ENCODE results near the gene BAMBI. TPM values are rescaled to one million over a fixed set of nuclear protein-coding genes. Genes with fewer than 3 reads are reported as not detected.
"Not testable (repeated sequence)": the region's sequence is repeated elsewhere in the genome, so short reads cannot be mapped to it uniquely, and the experiment has no call there.

Gene BAMBI
- total RNA-seq, 2 experiments from 2014 or later = 0.18 to 0.27 TPM

- Mint-ChIP-seq H3K27me3 (peaks cover 5% of the 10 kb centered on the region), H3K36me3 (ENCODE audit: low read depth) (no peaks in the 10 kb centered on the region), H3K4me1 (ENCODE audit: low read depth) (no peaks in the 10 kb centered on the region), H3K27ac (no peak overlapping the region), H3K9me3 (no peaks in the 10 kb centered on the region), H3K4me3 (no peak overlapping the region)
- ChIA-PET CTCF (interaction anchor here (1.4 to 1.8 kb wide), 2 partner anchors 12 to 24 kb away, joined by 6 to 7 read pairs; no protein-coding TSS in a partner anchor), POLR2A (no interaction called here)
- TF ChIP-seq, protein P1, sequence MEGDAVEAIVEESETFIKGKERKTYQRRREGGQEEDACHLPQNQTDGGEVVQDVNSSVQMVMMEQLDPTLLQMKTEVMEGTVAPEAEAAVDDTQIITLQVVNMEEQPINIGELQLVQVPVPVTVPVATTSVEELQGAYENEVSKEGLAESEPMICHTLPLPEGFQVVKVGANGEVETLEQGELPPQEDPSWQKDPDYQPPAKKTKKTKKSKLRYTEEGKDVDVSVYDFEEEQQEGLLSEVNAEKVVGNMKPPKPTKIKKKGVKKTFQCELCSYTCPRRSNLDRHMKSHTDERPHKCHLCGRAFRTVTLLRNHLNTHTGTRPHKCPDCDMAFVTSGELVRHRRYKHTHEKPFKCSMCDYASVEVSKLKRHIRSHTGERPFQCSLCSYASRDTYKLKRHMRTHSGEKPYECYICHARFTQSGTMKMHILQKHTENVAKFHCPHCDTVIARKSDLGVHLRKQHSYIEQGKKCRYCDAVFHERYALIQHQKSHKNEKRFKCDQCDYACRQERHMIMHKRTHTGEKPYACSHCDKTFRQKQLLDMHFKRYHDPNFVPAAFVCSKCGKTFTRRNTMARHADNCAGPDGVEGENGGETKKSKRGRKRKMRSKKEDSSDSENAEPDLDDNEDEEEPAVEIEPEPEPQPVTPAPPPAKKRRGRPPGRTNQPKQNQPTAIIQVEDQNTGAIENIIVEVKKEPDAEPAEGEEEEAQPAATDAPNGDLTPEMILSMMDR (IDR thresholded peaks at IDR 0.05) = no peak
- intact Hi-C loops (cut with micrococcal nuclease) = no loop called here
- ATAC-seq = no peak
- no peak for DNase-seq
Measured at GRCh38 chr10:28652106-28652505, 25.2 kb upstream of the BAMBI start.

- CTCF ChIA-PET = interaction anchor here (1.4 to 1.8 kb wide), 3 partner anchors 11 to 24 kb away, joined by 5 to 7 read pairs (median 6); no protein-coding TSS in a partner anchor
- no peak overlapping the region for H3K4me3 Mint-ChIP-seq
- DNase-seq (no peak), ATAC-seq (no peak)
- H3K27ac Mint-ChIP-seq = no peak overlapping the region
- TF ChIP-seq, protein P1 (IDR thresholded peaks at IDR 0.05) = no peak
- no peaks in the 10 kb centered on the region for H3K36me3 Mint-ChIP-seq (ENCODE audit: low read depth)
- no peaks in the 10 kb centered on the region for H3K4me1 Mint-ChIP-seq (ENCODE audit: low read depth)
- no peaks in the 10 kb centered on the region for H3K9me3 Mint-ChIP-seq
- H3K27me3 Mint-ChIP-seq = peaks cover 6% of the 10 kb centered on the region
- intact Hi-C loops (cut with micrococcal nuclease) = no loop called here
- POLR2A ChIA-PET = no interaction called here
Measured at GRCh38 chr10:28652703-28653102, 24.6 kb upstream of the BAMBI start.

DNA sequence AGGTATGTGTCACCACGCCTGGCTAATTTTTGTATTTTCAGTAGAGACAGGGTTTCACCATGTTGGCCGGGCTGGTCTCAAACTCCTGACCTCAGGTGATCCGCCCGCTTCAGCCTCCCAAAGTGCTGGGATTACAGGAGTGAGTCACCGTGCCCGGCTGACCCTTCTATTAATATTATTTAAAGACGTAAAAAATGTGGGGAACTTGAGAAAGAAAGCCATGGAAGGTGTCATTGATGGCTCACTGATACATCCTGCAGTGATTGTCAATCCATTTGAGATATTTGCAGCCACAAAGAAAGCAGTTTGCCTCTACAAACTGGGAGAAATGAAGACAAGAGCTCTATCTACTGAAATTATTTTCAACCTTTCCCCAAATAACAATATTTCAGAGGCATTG is 18.5 kb upstream of the BAMBI start:
- POLR2A ChIA-PET; H3K9me3 Mint-ChIP-seq; H3K4me1 Mint-ChIP-seq (ENCODE audit: low read depth); CTCF ChIA-PET; H3K27ac Mint-ChIP-seq; ATAC-seq; H3K36me3 Mint-ChIP-seq (ENCODE audit: low read depth); DNase-seq; H3K27me3 Mint-ChIP-seq; intact Hi-C loops (cut with micrococcal nuclease); H3K4me3 Mint-ChIP-seq: not testable (repeated sequence)

GRCh38 chr10:28661035-28661434 is 16.3 kb upstream of the BAMBI start:
- ATAC-seq = no peak
- no peak overlapping the region for H3K27ac Mint-ChIP-seq
- ChIA-PET POLR2A (no interaction called here), CTCF (interaction anchor here (1.2 kb wide), 1 partner anchor 644 kb away, joined by 5 read pairs; no protein-coding TSS in a partner anchor)
- no peaks in the 10 kb centered on the region for H3K4me1 Mint-ChIP-seq (ENCODE audit: low read depth)
- H3K9me3 Mint-ChIP-seq = no peaks in the 10 kb centered on the region
- intact Hi-C loops (cut with micrococcal nuclease) = loop anchor here (5.0 kb wide), 1 partner anchor 331 kb away; no protein-coding TSS in a partner anchor
- no peaks in the 10 kb centered on the region for H3K36me3 Mint-ChIP-seq (ENCODE audit: low read depth)
- TF ChIP-seq, protein P1 (IDR thresholded peaks at IDR 0.05) = no peak
- DNase-seq = no peak
- peaks cover 12% of the 10 kb centered on the region for H3K27me3 Mint-ChIP-seq
- H3K4me3 Mint-ChIP-seq = no peak overlapping the region

GRCh38 chr10:28663576-28664368 is 13.5 kb upstream of the BAMBI start:
- DNase-seq = peak; percentile 76
- ATAC-seq = peak; percentile 79
- ChIA-PET CTCF (interaction anchor here (0.6 to 2.5 kb wide), 44 partner anchors 10 to 833 kb away, joined by 3 to 38 read pairs (median 4); partner anchors contain the start of gene BAMBI), POLR2A (no interaction called here)
- intact Hi-C loops (cut with micrococcal nuclease) = loop anchor here (2.0 to 5.0 kb wide), 2 partner anchors 329 to 641 kb away; no protein-coding TSS in a partner anchor
- Mint-ChIP-seq H3K9me3 (no peaks in the 10 kb centered on the region), H3K4me3 (no peak overlapping the region), H3K4me1 (ENCODE audit: low read depth) (peaks cover 7% of the 10 kb centered on the region), H3K27ac (no peak overlapping the region), H3K27me3 (peaks cover 37% of the 10 kb centered on the region), H3K36me3 (ENCODE audit: low read depth) (no peaks in the 10 kb centered on the region)
- TF ChIP-seq, protein P1 (IDR thresholded peaks at IDR 0.05) = peak; percentile 94

Data from activated CD8-positive, alpha-beta T cell treated with anti-CD3 and anti-CD28 coated beads for 36 hours (primary cell).